Left lung (tissue), 14 donors: ENCODE results near the gene S1PR3. TPM values are rescaled to one million over a fixed set of nuclear protein-coding genes. Genes with fewer than 3 reads are reported as not detected.
"Not testable (repeated sequence)": the region's sequence is repeated elsewhere in the genome, so short reads cannot be mapped to it uniquely, and the experiment has no call there.

ENCODE experiments used
- ATAC-seq: fragments of 200-7000 bp; cut with Tn5 transposase; one replicate; pipeline ENCODE4 v1.9.1; 2020; ENCODE audit warnings: moderate library complexity
- DNase-seq, 4 donors: peaks; one replicate each; pipeline ENCODE4 v3.0.0-alpha.2; 2013 to 2020
- H3K27ac ChIP-seq, 2 donors: fragments of 200-600 bp; sonication (generic) in 1 of 2; one replicate each; pipeline versions ENCODE4 v1.5.0 to v1.8.0; 2020 to 2021
- H3K27me3 ChIP-seq, 2 donors: fragments of 200-600 bp; sonication (generic) in 1 of 2; one replicate each; pipeline versions ENCODE4 v1.5.0 to v1.8.0; 2020 to 2021
- H3K36me3 ChIP-seq, 2 donors: fragments of 200-600 bp; sonication (generic) in 1 of 2; one replicate each; pipeline versions ENCODE4 v1.5.0 to v1.8.0; 2020 to 2021
- H3K4me1 ChIP-seq, 2 donors: fragments of 200-600 bp; one replicate each; pipeline ENCODE4 v1.8.0; 2021
- H3K4me3 ChIP-seq, 2 donors: fragments of 200-600 bp; sonication (generic) in 1 of 2; one replicate each; pipeline versions ENCODE4 v1.5.0 to v1.8.0; 2020 to 2021; ENCODE audit warnings: mild to moderate bottlenecking in 1 of 2
- H3K9me3 ChIP-seq, 2 donors: fragments of 200-600 bp; sonication (generic) in 1 of 2; one replicate each; pipeline versions ENCODE4 v1.5.0 to v1.8.0; 2020 to 2021
- CTCF ChIP-seq, 2 donors: fragments of 200-600 bp; sonication (generic) in 1 of 2; IDR thresholded peaks; one replicate each; pipeline versions ENCODE4 v1.5.0 to v1.8.0; 2021; ENCODE audit warnings: antibody characterized with exemption in 2 of 2
- intact Hi-C, 2 donors: fragments of 100-400 bp; cut with DNase I; formaldehyde crosslinking; loops; one replicate each; pipeline versions ENCODE4 v1.11.2 to v1.14.2; 2022
- long read RNA-seq, 12 donors: library from polyadenylated mRNA in 2 of 12; unstranded in 2 of 12; transcript quantifications; one replicate each; pipeline ENCODE4 v2.0.0 and lab custom pipeline, GENCODE V29; 2019 to 2026
- polyA plus RNA-seq, 6 donors: library from polyadenylated mRNA; unstranded; fragments of 120-200 nt; gene quantifications; one replicate each; pipeline ENCODE4 v1.2.1, GENCODE V29; 2013; ENCODE audit not compliant: insufficient read length in 6 of 6
- total RNA-seq, 2 donors: library from RNA; stranded (reverse); fragmentation: NEBNext Ultra II Directional; extraction: Animal tissue kit (Norgen Biotek cat#: 25700); gene quantifications; one replicate each; pipeline ENCODE4 v1.2.1, GENCODE V29; 2021
- donor health status: DM: no; HTN: yes; CAD: no.
- donor health status: DM: no; HTN: no; CAD: no.

The S1PR3 gene
- total RNA-seq: 10 to 100 TPM in 1 of 2 donors, 1 to 10 TPM in 1; 6.9 to 15.8 TPM
- 100 to 1,000 TPM in 1 of 6 donors, 10 to 100 TPM in 5; 77.3 to 113 (median 83.8) TPM for polyA plus RNA-seq
- long read RNA-seq, donor 1, full-length matches to known transcripts: 109 of 109 reads
- long read RNA-seq, donor 1, partial matches to known transcripts: 0 of 109 reads
- long read RNA-seq, donor 1, other reads (novel, unspliced or antisense): 0 of 109 reads
- long read RNA-seq, donor 2, full-length matches to known transcripts: 107 of 107 reads
- long read RNA-seq, donor 2, partial matches to known transcripts: 0 of 107 reads
- long read RNA-seq, donor 2, other reads (novel, unspliced or antisense): 0 of 107 reads
- long read RNA-seq, donor 3, full-length matches to known transcripts: 46 of 46 reads
- long read RNA-seq, donor 3, partial matches to known transcripts: 0 of 46 reads
- long read RNA-seq, donor 3, other reads (novel, unspliced or antisense): 0 of 46 reads
- long read RNA-seq, donor 4: 0 reads
- long read RNA-seq, donor 5, full-length matches to known transcripts: 53 of 53 reads
- long read RNA-seq, donor 5, partial matches to known transcripts: 0 of 53 reads
- long read RNA-seq, donor 5, other reads (novel, unspliced or antisense): 0 of 53 reads
- long read RNA-seq, donor 6, full-length matches to known transcripts: 85 of 85 reads
- long read RNA-seq, donor 6, partial matches to known transcripts: 0 of 85 reads
- long read RNA-seq, donor 6, other reads (novel, unspliced or antisense): 0 of 85 reads
- long read RNA-seq, donor 7, full-length matches to known transcripts: 21 of 21 reads
- long read RNA-seq, donor 7, partial matches to known transcripts: 0 of 21 reads
- long read RNA-seq, donor 7, other reads (novel, unspliced or antisense): 0 of 21 reads
- long read RNA-seq, donor 8, full-length matches to known transcripts: 51 of 51 reads
- long read RNA-seq, donor 8, partial matches to known transcripts: 0 of 51 reads
- long read RNA-seq, donor 8, other reads (novel, unspliced or antisense): 0 of 51 reads
- long read RNA-seq, donor 9, full-length matches to known transcripts: 1 of 1 reads
- long read RNA-seq, donor 9, partial matches to known transcripts: 0 of 1 reads
- long read RNA-seq, donor 9, other reads (novel, unspliced or antisense): 0 of 1 reads
- long read RNA-seq, donor 10: 0 reads
- long read RNA-seq, donor 11, full-length matches to known transcripts: 33 of 51 reads
- long read RNA-seq, donor 11, partial matches to known transcripts: 5 of 51 reads
- long read RNA-seq, donor 11, other reads (novel, unspliced or antisense): 13 of 51 reads
- long read RNA-seq, donor 12, full-length matches to known transcripts: 47 of 47 reads
- long read RNA-seq, donor 12, partial matches to known transcripts: 0 of 47 reads
- long read RNA-seq, donor 12, other reads (novel, unspliced or antisense): 0 of 47 reads

GRCh38 chr9:88991066-88992034 lies at the start of gene S1PR3:
S1PR3 (plus strand) TSS chr9:88991468; CDS start chr9:89001201, 9,733 bp downstream.
- TF ChIP-seq CTCF (IDR thresholded peaks at IDR 0.05): no peak
- Histone ChIP-seq H3K9me3 (no peaks in the 10 kb centered on the region), H3K4me1 (peaks cover 10 to 47% of the 10 kb centered on the region in 2 donors), H3K27me3 (peaks cover 0 to 39% of the 10 kb centered on the region in 2 donors), H3K27ac (peak within 1 kb of the TSS in 1 of 2 donors; percentile 55), H3K4me3 (peak within 1 kb of the TSS; percentile 48 to 64), H3K36me3 (no peaks in the 10 kb centered on the region)
- intact Hi-C loops: no loop called here
- ATAC-seq: peak; percentile 88
- DNase-seq: peak; percentile 66 to 88 (median 80)

- H3K4me3 ChIP-seq, intact Hi-C loops, H3K36me3 ChIP-seq, H3K27ac ChIP-seq, H3K4me1 ChIP-seq, H3K9me3 ChIP-seq, ATAC-seq, H3K27me3 ChIP-seq, DNase-seq: not testable (repeated sequence)
Measured at GRCh38 chr9:88941586-88941985, 49.7 kb upstream of the S1PR3 start.

- intact Hi-C loops: no loop called here
- Histone ChIP-seq H3K9me3 (no peaks in the 10 kb centered on the region), H3K4me1 (no peaks in the 10 kb centered on the region), H3K27me3 (no peaks in the 10 kb centered on the region), H3K27ac (no peak overlapping the region), H3K36me3 (no peaks in the 10 kb centered on the region), H3K4me3 (no peak overlapping the region)
- TF ChIP-seq CTCF (IDR thresholded peaks at IDR 0.05): no peak
- no peak for DNase-seq
- no peak for ATAC-seq
Measured at GRCh38 chr9:88942411-88942810, 48.9 kb upstream of the S1PR3 start.

GRCh38 chr9:88945636-88946333 lies 45.5 kb upstream of the S1PR3 start:
- DNase-seq: no peak
- Histone ChIP-seq H3K27ac (no peak overlapping the region), H3K4me1 (peaks cover 0 to 9% of the 10 kb centered on the region in 2 donors), H3K9me3 (no peaks in the 10 kb centered on the region), H3K4me3 (no peak overlapping the region), H3K36me3 (no peaks in the 10 kb centered on the region), H3K27me3 (no peaks in the 10 kb centered on the region)
- no peak for TF ChIP-seq CTCF (IDR thresholded peaks at IDR 0.05)
- no peak for ATAC-seq
- intact Hi-C loops: no loop called here
